GM12878 (cell line): ENCODE measurements around the gene STARD13. TPM values are rescaled to one million over a fixed set of nuclear protein-coding genes. Genes with fewer than 3 reads are reported as not detected.

Experiments used
- ATAC-seq: fragments of 200-7000 bp; cut with Tn5 transposase; 3 replicates; pipeline ENCODE4 v1.9.1; 2020; ENCODE audit warnings: mild to moderate bottlenecking, moderate library complexity
- BruUV-seq: library from RNA; stranded (reverse); fragments of 400-500 nt; replicated peaks from 2 replicates; lab custom pipeline; 2021; lab: Mats Ljungman, UMichigan
- CTCF ChIA-PET: fragments of 300-600 bp; sonication (Branson Sonifier 250); formaldehyde crosslinking; extraction: SDS; loops from one replicate; lab custom pipeline; 2021; ENCODE audit warnings: inconsistent platforms; lab: Yijun Ruan, JAX
- POLR2A ChIA-PET: fragments of 350-600 bp; formaldehyde crosslinking; extraction: SDS; loops from one replicate; lab custom pipeline; 2021; ENCODE audit warnings: inconsistent platforms; lab: Charles Lee
- RAD21 ChIA-PET: fragments of 300-600 bp; sonication (Branson Sonifier 250); formaldehyde crosslinking; loops from one replicate; lab custom pipeline; 2023; ENCODE audit warnings: antibody characterized with exemption; ENCODE audit not compliant: unreplicated experiment; lab: Charles Lee
- SMC1A ChIA-PET: fragments of 300-600 bp; sonication (Branson Sonifier 250); formaldehyde crosslinking; loops from one replicate; lab custom pipeline; 2023; ENCODE audit not compliant: unreplicated experiment, uncharacterized antibody; lab: Charles Lee
- DNase-seq: peaks from one replicate; pipeline ENCODE4 v3.0.0-alpha.2; 2011; ENCODE audit warnings: low read depth, low spot score
- FAIRE-seq: peaks from 3 replicates; lab custom pipeline; 2011; peaks lifted over from hg19 to GRCh38; lab: Jason Lieb, UNC
- H2AFZ ChIP-seq: 2 replicates; pipeline ENCODE4 v1.6.0; 2011; ENCODE audit warnings: low read depth, low read length, control low read depth; ENCODE audit not compliant: control insufficient read depth
- H3K27ac ChIP-seq: 2 replicates; pipeline ENCODE4 v1.5.1; 2011; ENCODE audit warnings: control low read depth; ENCODE audit not compliant: control insufficient read depth, insufficient read depth
- H3K27me3 ChIP-seq, 2 experiments: replicated peaks in 1 of 2; 2 replicates each; pipeline versions ENCODE4 v1.6.0 to v1.6.1; 2011; ENCODE audit warnings: low read length in 1 of 2; ENCODE audit not compliant: control insufficient read depth in 2 of 2, insufficient read depth in 2 of 2
- H3K36me3 ChIP-seq, 2 experiments: 2 replicates each; pipeline ENCODE4 v1.5.1; 2011; ENCODE audit warnings: low read length in 1 of 2; ENCODE audit not compliant: control insufficient read depth in 2 of 2, insufficient read depth in 2 of 2
- H3K4me1 ChIP-seq: 2 replicates; pipeline ENCODE4 v1.6.1; 2011; ENCODE audit warnings: mild to moderate bottlenecking, low read length, moderate library complexity, mixed read lengths; ENCODE audit not compliant: control insufficient read depth, insufficient read depth
- H3K4me2 ChIP-seq: 2 replicates; pipeline ENCODE4 v1.6.0; 2011; ENCODE audit warnings: control low read depth; ENCODE audit not compliant: control insufficient read depth, insufficient read depth
- H3K4me3 ChIP-seq: fragments of 200-600 bp; sonication (generic); 2 replicates; pipeline ENCODE4 v1.5.1; 2016
- H3K79me2 ChIP-seq: 2 replicates; pipeline ENCODE4 v1.6.0; 2011; ENCODE audit warnings: low read length; ENCODE audit not compliant: control insufficient read depth, insufficient read depth
- H3K9ac ChIP-seq: 2 replicates; pipeline ENCODE4 v1.8.0; 2011; ENCODE audit warnings: low read length, control low read depth, mixed read lengths; ENCODE audit not compliant: control insufficient read depth, insufficient read depth
- H3K9me3 ChIP-seq: replicated peaks from 3 replicates; pipeline ENCODE4 v1.5.1; 2011; ENCODE audit warnings: mild to moderate bottlenecking, low read length; ENCODE audit not compliant: control insufficient read depth, insufficient read depth
- H4K20me1 ChIP-seq: 2 replicates; pipeline ENCODE4 v1.6.0; 2011; ENCODE audit not compliant: control insufficient read depth, insufficient read depth
- ATF7 ChIP-seq: fragments of 450-650 bp; IDR thresholded peaks from 2 replicates; pipeline ENCODE4 v1.6.1; 2016; ENCODE audit warnings: low read depth, mild to moderate bottlenecking
- GABPA ChIP-seq: IDR thresholded peaks from 2 replicates; pipeline ENCODE4 v1.6.1; 2014; ENCODE audit warnings: antibody characterized with exemption, low read depth, mild to moderate bottlenecking, inconsistent platforms
- IKZF1 ChIP-seq: fragments of 450-650 bp; conservative IDR thresholded peaks from 2 replicates; pipeline ENCODE4 v1.6.1; 2017; ENCODE audit warnings: antibody characterized with exemption, mild to moderate bottlenecking
- IKZF2 ChIP-seq, 2 experiments: fragments of 450-650 bp; IDR thresholded peaks; 2 replicates each; pipeline ENCODE4 v1.6.1; 2017; ENCODE audit warnings: mild to moderate bottlenecking in 2 of 2, moderate library complexity in 2 of 2
- MEF2A ChIP-seq: IDR thresholded peaks from 2 replicates; pipeline ENCODE4 v1.6.1; 2011; ENCODE audit warnings: low read depth, mild to moderate bottlenecking, low read length, moderate library complexity; ENCODE audit not compliant: insufficient read depth
- MEF2B ChIP-seq: fragments of 450-650 bp; IDR thresholded peaks from 2 replicates; pipeline ENCODE4 v1.6.1; 2018; ENCODE audit warnings: mild to moderate bottlenecking, moderate library complexity; ENCODE audit not compliant: partially characterized antibody, poor library complexity, severe bottlenecking
- MTA2 ChIP-seq: fragments of 450-650 bp; IDR thresholded peaks from 2 replicates; pipeline ENCODE4 v1.6.1; 2016; ENCODE audit warnings: low read depth, mild to moderate bottlenecking, moderate library complexity
- POU2F2 ChIP-seq: IDR thresholded peaks from 3 replicates; pipeline ENCODE4 v1.6.1; 2011; ENCODE audit warnings: low read depth, mild to moderate bottlenecking, low read length, borderline replicate concordance
- RELB ChIP-seq: fragments of 450-650 bp; IDR thresholded peaks from 2 replicates; pipeline ENCODE4 v1.6.1; 2017; ENCODE audit warnings: low read depth, mild to moderate bottlenecking, moderate library complexity
- RFX5 ChIP-seq: IDR thresholded peaks from 2 replicates; pipeline ENCODE4 v1.6.1; 2011; ENCODE audit warnings: low read depth, low read length, improper control_type of control experiment
- RUNX3 ChIP-seq: IDR thresholded peaks from 2 replicates; pipeline ENCODE4 v1.6.1; 2012; ENCODE audit warnings: low read length, inconsistent platforms
- TAF1 ChIP-seq: IDR thresholded peaks from 2 replicates; pipeline ENCODE4 v1.6.1; 2011; ENCODE audit warnings: mild to moderate bottlenecking, low read depth, low read length, borderline replicate concordance
- ZNF207 ChIP-seq: fragments of 450-650 bp; IDR thresholded peaks from 2 replicates; pipeline ENCODE4 v1.6.1; 2014; ENCODE audit warnings: antibody characterized with exemption, mild to moderate bottlenecking, borderline replicate concordance
- ZNF217 ChIP-seq: fragments of 450-650 bp; IDR thresholded peaks from 2 replicates; pipeline ENCODE4 v1.6.1; 2017; ENCODE audit warnings: antibody characterized with exemption, mild to moderate bottlenecking
- WGBS: methylation state at CpG from one replicate; pipeline ENCODE4 v1.1.6; 2016; ENCODE audit warnings: low lambda C conversion rate; ENCODE audit not compliant: insufficient replicate concordance, insufficient coverage; ENCODE audit errors: missing lambda C conversion rate; 5-methylcytosine and 5-hydroxymethylcytosine counted together
- in situ Hi-C: fragments of 300-500 bp; cut with MboI; formaldehyde crosslinking; loops from 9 replicates; pipeline ENCODE4 v1.14.3; 2018; ENCODE audit warnings: mixed read lengths
- intact Hi-C: fragments of 100-400 bp; cut with micrococcal nuclease; formaldehyde crosslinking; loops from one replicate; pipeline ENCODE4 v1.14.2; 2022; ENCODE audit not compliant: unreplicated experiment
- polyA plus RNA-seq, 11 experiments: library from polyadenylated mRNA; depleted of rRNA in 4 of 11; unstranded in 6 of 11; stranded (reverse) in 5 of 11; fragments of >200 nt; fragmentation: Nextera tagmentation in 4 of 11; fragmentation: Illumina TruSeq in 1 of 11; extraction: Ambion mirVana in 4 of 11; extraction: Trizol in 1 of 11; gene quantifications; 1 replicate in 1 of 11; 2 replicates in 10 of 11; pipeline versions ENCODE4 v1.2.1 to v1.2.3, GENCODE V29; 2011 to 2016; ENCODE audit warnings: inconsistent platforms in 2 of 11, missing spikeins in 2 of 11, low read depth in 1 of 11
- total RNA-seq, 4 experiments: library from RNA; depleted of rRNA in 3 of 4; stranded (reverse); fragments of >200 nt in 3 of 4; fragmentation: Illumina TruSeq in 1 of 4; extraction: Trizol in 1 of 4; gene quantifications; 2 replicates each; pipeline versions ENCODE4 v1.2.1 to v1.2.3, GENCODE V29; 2013 to 2021
- TF ChIP-seq, protein P1 (sequence below): fragments of 450-650 bp; IDR thresholded peaks from 2 replicates; pipeline ENCODE4 v1.6.1; 2017; ENCODE audit warnings: mild to moderate bottlenecking, moderate library complexity
- TF ChIP-seq, protein P2 (sequence below): fragments of 450-650 bp; IDR thresholded peaks from 2 replicates; pipeline ENCODE4 v1.6.1; 2016; ENCODE audit warnings: mild to moderate bottlenecking

The STARD13 gene
- total and polyA plus RNA-seq, 10 of the 15 experiments (the other 5 are each of a cell fraction or from before 2014, with no cell fraction given): 4.0 to 41.6 (median 10.1) TPM

DNA sequence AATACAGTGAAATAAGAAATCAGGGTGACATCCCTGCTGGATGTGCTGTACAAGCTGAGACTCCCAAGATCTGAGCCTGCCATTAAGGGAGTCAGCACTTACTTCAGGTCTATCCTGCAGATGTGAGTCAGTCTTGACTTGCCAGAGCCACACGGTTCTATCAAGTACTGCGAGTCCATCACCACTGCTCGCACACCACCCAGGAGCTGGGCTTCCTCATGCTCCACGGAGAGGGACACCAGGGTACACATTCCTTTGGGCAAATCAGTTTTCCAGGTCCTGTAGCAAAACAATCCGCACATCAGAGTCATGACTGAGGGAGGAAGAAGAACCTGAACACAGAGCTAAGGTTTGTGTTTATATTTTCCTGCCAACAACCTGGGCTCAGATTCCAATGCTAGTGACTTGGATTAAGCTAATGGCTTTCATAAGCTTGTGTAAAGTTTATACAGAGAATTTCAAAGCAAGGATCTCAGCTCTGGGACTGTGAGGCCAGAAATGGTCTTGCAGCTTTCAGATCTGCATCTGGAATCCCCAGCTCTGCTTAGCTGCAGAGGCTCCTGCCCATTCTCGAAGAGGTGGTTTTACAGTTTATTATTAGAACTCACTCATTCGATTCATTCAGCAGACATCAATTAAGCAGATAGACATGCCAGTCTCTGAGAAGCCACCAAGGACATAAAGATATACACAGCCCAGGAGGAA lies 178.7 kb downstream of the STARD13 start:
- intact Hi-C loops: loop anchor here (5.0 to 10.0 kb wide), 2 partner anchors 272 to 435 kb away; no protein-coding TSS in a partner anchor
- no TSS peak for BruUV-seq
- TF ChIP-seq RUNX3 (peak; percentile 35; the same call in 1 of the 2 replicates), ZNF207 (no peak), MEF2B (peak; percentile 55), IKZF1 (0 out of 2 replicates have a peak, but pooled peaks have one; percentile 6), IKZF2 (IDR thresholded peaks at IDR 0.05) (peak in 1 of 2 experiments; percentile 11; a peak in 1 of 4 replicates), MTA2 (peak; percentile 41; the same call in 1 of the 2 replicates), MEF2A (peak; percentile 64; the same call in 1 of the 2 replicates), GABPA (no peak), RELB (0 out of 2 replicates have a peak, but pooled peaks have one; percentile 24), ZNF217 (peak; percentile 58; the same call in 1 of the 2 replicates), ATF7 (0 out of 2 replicates have a peak, but pooled peaks have one; percentile 19), RFX5 (no peak), POU2F2 (0 out of 3 replicates have a peak, but pooled peaks have one; percentile 37), TAF1 (0 out of 2 replicates have a peak, but pooled peaks have one; percentile 15)
- TF ChIP-seq, protein P1, sequence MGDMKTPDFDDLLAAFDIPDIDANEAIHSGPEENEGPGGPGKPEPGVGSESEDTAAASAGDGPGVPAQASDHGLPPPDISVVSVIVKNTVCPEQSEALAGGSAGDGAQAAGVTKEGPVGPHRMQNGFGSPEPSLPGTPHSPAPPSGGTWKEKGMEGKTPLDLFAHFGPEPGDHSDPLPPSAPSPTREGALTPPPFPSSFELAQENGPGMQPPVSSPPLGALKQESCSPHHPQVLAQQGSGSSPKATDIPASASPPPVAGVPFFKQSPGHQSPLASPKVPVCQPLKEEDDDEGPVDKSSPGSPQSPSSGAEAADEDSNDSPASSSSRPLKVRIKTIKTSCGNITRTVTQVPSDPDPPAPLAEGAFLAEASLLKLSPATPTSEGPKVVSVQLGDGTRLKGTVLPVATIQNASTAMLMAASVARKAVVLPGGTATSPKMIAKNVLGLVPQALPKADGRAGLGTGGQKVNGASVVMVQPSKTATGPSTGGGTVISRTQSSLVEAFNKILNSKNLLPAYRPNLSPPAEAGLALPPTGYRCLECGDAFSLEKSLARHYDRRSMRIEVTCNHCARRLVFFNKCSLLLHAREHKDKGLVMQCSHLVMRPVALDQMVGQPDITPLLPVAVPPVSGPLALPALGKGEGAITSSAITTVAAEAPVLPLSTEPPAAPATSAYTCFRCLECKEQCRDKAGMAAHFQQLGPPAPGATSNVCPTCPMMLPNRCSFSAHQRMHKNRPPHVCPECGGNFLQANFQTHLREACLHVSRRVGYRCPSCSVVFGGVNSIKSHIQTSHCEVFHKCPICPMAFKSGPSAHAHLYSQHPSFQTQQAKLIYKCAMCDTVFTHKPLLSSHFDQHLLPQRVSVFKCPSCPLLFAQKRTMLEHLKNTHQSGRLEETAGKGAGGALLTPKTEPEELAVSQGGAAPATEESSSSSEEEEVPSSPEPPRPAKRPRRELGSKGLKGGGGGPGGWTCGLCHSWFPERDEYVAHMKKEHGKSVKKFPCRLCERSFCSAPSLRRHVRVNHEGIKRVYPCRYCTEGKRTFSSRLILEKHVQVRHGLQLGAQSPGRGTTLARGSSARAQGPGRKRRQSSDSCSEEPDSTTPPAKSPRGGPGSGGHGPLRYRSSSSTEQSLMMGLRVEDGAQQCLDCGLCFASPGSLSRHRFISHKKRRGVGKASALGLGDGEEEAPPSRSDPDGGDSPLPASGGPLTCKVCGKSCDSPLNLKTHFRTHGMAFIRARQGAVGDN: 0 out of 2 replicates have a peak, but pooled peaks have one; percentile 18
- TF ChIP-seq, protein P2, sequence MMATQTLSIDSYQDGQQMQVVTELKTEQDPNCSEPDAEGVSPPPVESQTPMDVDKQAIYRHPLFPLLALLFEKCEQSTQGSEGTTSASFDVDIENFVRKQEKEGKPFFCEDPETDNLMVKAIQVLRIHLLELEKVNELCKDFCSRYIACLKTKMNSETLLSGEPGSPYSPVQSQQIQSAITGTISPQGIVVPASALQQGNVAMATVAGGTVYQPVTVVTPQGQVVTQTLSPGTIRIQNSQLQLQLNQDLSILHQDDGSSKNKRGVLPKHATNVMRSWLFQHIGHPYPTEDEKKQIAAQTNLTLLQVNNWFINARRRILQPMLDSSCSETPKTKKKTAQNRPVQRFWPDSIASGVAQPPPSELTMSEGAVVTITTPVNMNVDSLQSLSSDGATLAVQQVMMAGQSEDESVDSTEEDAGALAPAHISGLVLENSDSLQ: peak; percentile 74

More for the DNA sequence above, 178.7 kb downstream of the STARD13 start:
- peak overlapping the region; percentile 61 for H3K27ac ChIP-seq
- 64% methylated on average over 7 of the region's 7 CpGs for WGBS
- H3K36me3 ChIP-seq: peaks cover 0 to 18% of the 10 kb centered on the region in 2 experiments
- H3K79me2 ChIP-seq: peaks cover 3% of the 10 kb centered on the region
- H4K20me1 ChIP-seq: no peaks in the 10 kb centered on the region
- H3K27me3 ChIP-seq: no peaks in the 10 kb centered on the region
- DNase-seq (no peak), ATAC-seq (peak; percentile 43), FAIRE-seq (no peak)
- ChIA-PET RAD21 (interaction anchor here (0.9 to 6.9 kb wide), 23 partner anchors 9 to 521 kb away, joined by 3 to 35 read pairs (median 4); no protein-coding TSS in a partner anchor), CTCF (interaction anchor here (0.7 to 5.7 kb wide), 10 partner anchors 9 to 506 kb away, joined by 3 to 52 read pairs (median 4); no protein-coding TSS in a partner anchor), SMC1A (interaction anchor here (0.8 to 7.6 kb wide), 28 partner anchors 10 to 436 kb away, joined by 3 to 95 read pairs (median 5); no protein-coding TSS in a partner anchor), POLR2A (interaction anchor here (1.2 to 7.2 kb wide), 5 partner anchors 39 to 86 kb away, joined by 4 to 62 read pairs (median 6); no protein-coding TSS in a partner anchor)
- in situ Hi-C loops: no loop called here
- H3K4me3 ChIP-seq: peak overlapping the region; percentile 55; the same call in 1 of the 2 replicates
- H3K4me2 ChIP-seq: peak overlapping the region; percentile 67
- H2AFZ ChIP-seq: no peak overlapping the region; the same call in 1 of the 2 replicates
- peak overlapping the region; percentile 30; the same call in 1 of the 2 replicates for H3K9ac ChIP-seq
- H3K4me1 ChIP-seq: peaks cover 60% of the 10 kb centered on the region
- H3K9me3 ChIP-seq: no peaks in the 10 kb centered on the region
